BJ (cell line): ENCODE measurements around the gene ENO2. TPM values are rescaled to one million over a fixed set of nuclear protein-coding genes. Genes with fewer than 3 reads are reported as not detected.
"Not testable (repeated sequence)": the region's sequence is repeated elsewhere in the genome, so short reads cannot be mapped to it uniquely, and the experiment has no call there.

Experiments
- CTCF ChIA-PET: fragments of 350-600 bp; formaldehyde crosslinking; extraction: SDS; loops from one replicate; lab custom pipeline; 2021; ENCODE audit warnings: antibody characterized with exemption, inconsistent platforms; lab: Yijun Ruan, JAX
- POLR2A ChIA-PET: fragments of 300-600 bp; sonication (Branson Sonifier 250); formaldehyde crosslinking; extraction: SDS; loops from one replicate; lab custom pipeline; 2021; ENCODE audit warnings: antibody characterized with exemption; lab: Charles Lee
- DNase-seq: peaks from one replicate; pipeline ENCODE4 v3.0.0-alpha.2; 2011; ENCODE audit warnings: low read depth
- H3K27me3 ChIP-seq: 2 replicates; pipeline ENCODE4 v1.6.0; 2011; ENCODE audit warnings: low read length; ENCODE audit not compliant: control insufficient read depth, insufficient read depth
- H3K36me3 ChIP-seq: 2 replicates; pipeline ENCODE4 v1.5.1; 2011; ENCODE audit warnings: low read length; ENCODE audit not compliant: control insufficient read depth, insufficient read depth
- H3K4me3 ChIP-seq: 2 replicates; pipeline ENCODE4 v1.5.1; 2011; ENCODE audit warnings: low read depth, mild to moderate bottlenecking, control low read depth, low read length
- CTCF ChIP-seq: IDR thresholded peaks from 2 replicates; pipeline ENCODE4 v1.5.1; 2011; ENCODE audit warnings: low read depth, mild to moderate bottlenecking, control low read depth, inconsistent platforms, low read length, moderate library complexity; ENCODE audit not compliant: insufficient read depth
- polyA plus RNA-seq: library from polyadenylated mRNA; depleted of rRNA; stranded (reverse); fragments of >200 nt; gene quantifications from 2 replicates; pipeline ENCODE4 v1.2.3, GENCODE V29; 2011

Gene ENO2
- polyA plus RNA-seq, 1 experiment: 29.7 TPM

GRCh38 chr12:6904280-6905276 lies 9.8 kb upstream of the ENO2 start, which contains the start of gene LRRC23:
TSS of gene LRRC23 (plus strand) at chr12:6904822. CDS start at chr12:6905634, 812 bp downstream.
- ChIA-PET CTCF (interaction anchor here (0.6 to 2.2 kb wide), 7 partner anchors 13 to 1486 kb away, joined by 3 to 12 read pairs (median 5); no protein-coding TSS in a partner anchor), POLR2A (interaction anchor here (0.6 kb wide), 1 partner anchor 32 kb away, joined by 7 read pairs; the partner anchor contains the start of gene SPSB2)
- Histone ChIP-seq H3K27me3 (no peaks in the 10 kb centered on the region), H3K36me3 (no peaks in the 10 kb centered on the region; the same call in 1 of the 2 replicates), H3K4me3 (peak within 1 kb of the TSS; percentile 58)
- DNase-seq: peak; percentile 73
- no peak for TF ChIP-seq CTCF

- H3K36me3 ChIP-seq: no peaks in the 10 kb centered on the region; the same call in 1 of the 2 replicates
- ChIA-PET CTCF (interaction anchor here (0.7 to 2.2 kb wide), 5 partner anchors 19 to 239 kb away, joined by 3 to 12 read pairs (median 5); no protein-coding TSS in a partner anchor), POLR2A (no interaction called here)
- peak overlapping the region; percentile 58 for H3K4me3 ChIP-seq
- no peak for TF ChIP-seq CTCF
- DNase-seq: no peak
- no peaks in the 10 kb centered on the region for H3K27me3 ChIP-seq
Measured at GRCh38 chr12:6905414-6906040, 8.9 kb upstream of the ENO2 start.

GRCh38 chr12:6908141-6908540 lies 6.2 kb upstream of the ENO2 start:
- CTCF ChIA-PET: interaction anchor here (1.0 to 1.5 kb wide), 2 partner anchors 16 to 17 kb away, joined by 3 to 4 read pairs; no protein-coding TSS in a partner anchor
- H3K27me3 ChIP-seq, POLR2A ChIA-PET, DNase-seq, H3K4me3 ChIP-seq, H3K36me3 ChIP-seq: not testable (repeated sequence)

GRCh38 chr12:6909421-6910145 lies 4.8 kb upstream of the ENO2 start:
- H3K4me3 ChIP-seq: no peak overlapping the region
- no peaks in the 10 kb centered on the region for H3K27me3 ChIP-seq
- no peak for TF ChIP-seq CTCF
- ChIA-PET CTCF (interaction anchor here (0.7 to 0.9 kb wide), 3 partner anchors 15 to 37 kb away, joined by 3 read pairs; no protein-coding TSS in a partner anchor), POLR2A (no interaction called here)
- H3K36me3 ChIP-seq: no peaks in the 10 kb centered on the region; the same call in 1 of the 2 replicates
- no peak for DNase-seq

- H3K4me3 ChIP-seq: no peak overlapping the region
- ChIA-PET POLR2A (no interaction called here), CTCF (interaction anchor here (0.6 to 3.2 kb wide), 9 partner anchors 12 to 159 kb away, joined by 3 to 11 read pairs (median 6); partner anchors contain the start of genes MLF2 and SPSB2)
- H3K27me3 ChIP-seq: no peaks in the 10 kb centered on the region
- peaks cover 7% of the 10 kb centered on the region for H3K36me3 ChIP-seq
- no peak for DNase-seq
- TF ChIP-seq CTCF: no peak
Measured at GRCh38 chr12:6912164-6912935, 2.0 kb upstream of the ENO2 start.
